ENCODE measurements around the gene CCDC33.

Gene CCDC33

GRCh38 chr15:74200871-74201419 lies 35.2 kb upstream of the CCDC33 start (continued):
- TF ChIP-seq, protein P1, sequence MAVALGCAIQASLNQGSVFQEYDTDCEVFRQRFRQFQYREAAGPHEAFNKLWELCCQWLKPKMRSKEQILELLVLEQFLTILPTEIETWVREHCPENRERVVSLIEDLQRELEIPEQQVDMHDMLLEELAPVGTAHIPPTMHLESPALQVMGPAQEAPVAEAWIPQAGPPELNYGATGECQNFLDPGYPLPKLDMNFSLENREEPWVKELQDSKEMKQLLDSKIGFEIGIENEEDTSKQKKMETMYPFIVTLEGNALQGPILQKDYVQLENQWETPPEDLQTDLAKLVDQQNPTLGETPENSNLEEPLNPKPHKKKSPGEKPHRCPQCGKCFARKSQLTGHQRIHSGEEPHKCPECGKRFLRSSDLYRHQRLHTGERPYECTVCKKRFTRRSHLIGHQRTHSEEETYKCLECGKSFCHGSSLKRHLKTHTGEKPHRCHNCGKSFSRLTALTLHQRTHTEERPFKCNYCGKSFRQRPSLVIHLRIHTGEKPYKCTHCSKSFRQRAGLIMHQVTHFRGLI (tag by site-specific recombination; IDR thresholded peaks at IDR 0.05) = 0 out of 2 replicates have a peak, but pooled peaks have one; percentile 19
- TF ChIP-seq ZNF248 (tag by site-specific recombination; IDR thresholded peaks at IDR 0.05) = no peak
- TF ChIP-seq ZNF580 (tag by site-specific recombination; IDR thresholded peaks at IDR 0.05) = no peak
- TF ChIP-seq ZNF747 (tag by site-specific recombination; IDR thresholded peaks at IDR 0.05) = no peak
- no peak for TF ChIP-seq ZNF214 (tag by site-specific recombination; IDR thresholded peaks at IDR 0.05; ENCODE audit: borderline replicate concordance)
- TF ChIP-seq PRDM1 (tag by site-specific recombination; IDR thresholded peaks at IDR 0.05) = no peak
- TF ChIP-seq SP7 (tag by site-specific recombination; IDR thresholded peaks at IDR 0.05) = no peak
- TF ChIP-seq SCRT2 (tag by site-specific recombination; IDR thresholded peaks at IDR 0.05) = no peak
- TF ChIP-seq ZNF140 (tag by site-specific recombination; IDR thresholded peaks at IDR 0.05) = no peak
- TF ChIP-seq ZNF561 (tag by site-specific recombination; IDR thresholded peaks at IDR 0.05; ENCODE audit: borderline replicate concordance) = no peak
- no peak for TF ChIP-seq ZNF837 (tag by site-specific recombination; IDR thresholded peaks at IDR 0.05)
- no peak for TF ChIP-seq ZNF324 (tag by site-specific recombination; IDR thresholded peaks at IDR 0.05)
- 0 out of 2 replicates have a peak, but pooled peaks have one; percentile 26 for TF ChIP-seq KLF1 (tag by site-specific recombination; IDR thresholded peaks at IDR 0.05)
- TF ChIP-seq ZNF571 (tag by site-specific recombination; IDR thresholded peaks at IDR 0.05) = no peak
- TF ChIP-seq ZBTB44 (tag by site-specific recombination; IDR thresholded peaks at IDR 0.05) = no peak
- no peak for TF ChIP-seq ZFP37 (tag by site-specific recombination; IDR thresholded peaks at IDR 0.05)

DNA sequence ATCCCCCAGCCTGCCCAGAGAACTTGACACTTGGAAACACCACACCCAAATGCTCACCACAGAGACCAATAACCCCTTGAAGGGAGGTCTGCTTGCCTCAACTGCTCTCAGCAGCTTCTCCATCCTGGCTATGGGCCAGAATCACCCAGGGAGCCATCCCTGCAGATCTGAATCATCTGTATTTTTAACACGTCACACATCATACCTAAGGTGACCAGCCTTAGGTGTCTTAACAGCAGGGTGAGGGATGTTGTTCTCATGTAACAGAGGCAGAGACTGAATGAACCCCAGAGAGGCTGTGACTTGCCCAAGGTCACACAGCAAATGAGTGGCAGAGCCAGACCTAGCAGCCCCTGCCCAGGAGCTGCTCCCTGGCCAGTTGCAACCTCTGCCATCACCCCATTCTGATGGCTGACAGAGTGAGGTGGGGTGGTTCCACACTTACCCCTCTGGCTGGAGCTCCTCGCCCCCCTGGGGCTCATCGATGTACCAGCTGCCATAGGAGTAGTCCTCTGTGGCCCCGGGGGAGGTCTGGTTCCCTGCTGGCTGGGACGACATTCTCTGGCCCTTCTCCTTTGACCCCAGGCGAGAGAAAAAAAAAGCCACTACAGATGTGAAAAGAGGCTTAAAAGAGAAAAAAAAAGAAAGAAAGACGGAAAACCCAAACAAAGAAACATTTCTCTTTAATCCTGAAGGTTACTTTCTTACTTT lies 34.3 kb upstream of the CCDC33 start:
- H3K4me1 ChIP-seq (ENCODE audit: control insufficient read depth, insufficient read depth, low read length) = peaks cover 43% of the 10 kb centered on the region
- H3K4me3 ChIP-seq (ENCODE audit: low read depth, low read length) = no peak overlapping the region
- CTCF ChIA-PET = interaction anchor here (0.6 to 3.5 kb wide), 14 partner anchors 10 to 230 kb away, joined by 3 to 22 read pairs (median 4); no protein-coding TSS in a partner anchor
- H3K9me3 ChIP-seq (ENCODE audit: control insufficient read depth, insufficient read depth, low read depth, low read length) = no peaks in the 10 kb centered on the region
- POLR2A ChIA-PET = interaction anchor here (1.0 to 3.1 kb wide), 9 partner anchors 8 to 80 kb away, joined by 3 to 21 read pairs (median 6); partner anchors contain the start of gene ISLR2
- H3K36me3 ChIP-seq (ENCODE audit: control insufficient read depth in 2 of 2, insufficient read depth in 1 of 2, low read length in 2 of 2) = no peaks in the 10 kb centered on the region
- peak overlapping the region; percentile 78; the same call in 1 of the 2 replicates for H3K27ac ChIP-seq (ENCODE audit: extremely low read depth, low read depth, low read length)
- no peak for TF ChIP-seq ZNF248 (tag by site-specific recombination; IDR thresholded peaks at IDR 0.05)
- no peak for TF ChIP-seq ZNF2 (tag by site-specific recombination; IDR thresholded peaks at IDR 0.05)
- no peak for TF ChIP-seq HOXA7 (CRISPR knock-in tag; IDR thresholded peaks at IDR 0.05; ENCODE audit: borderline replicate concordance)
- TF ChIP-seq ZIC2 (tag by site-specific recombination; IDR thresholded peaks at IDR 0.05) = peak; percentile 70; the same call in 1 of the 2 replicates
- TF ChIP-seq ZNF24 (tag by site-specific recombination; IDR thresholded peaks at IDR 0.05) = peak; percentile 28; the same call in 1 of the 2 replicates
- TF ChIP-seq ZNF354C (tag by site-specific recombination; IDR thresholded peaks at IDR 0.05; ENCODE audit: borderline replicate concordance, low read depth) = no peak
- TF ChIP-seq ZNF394 (tag by site-specific recombination; IDR thresholded peaks at IDR 0.05; ENCODE audit: borderline replicate concordance) = peak; percentile 42; the same call in 1 of the 2 replicates
- 0 out of 2 replicates have a peak, but pooled peaks have one; percentile 32 for TF ChIP-seq PRDM1 (tag by site-specific recombination; IDR thresholded peaks at IDR 0.05)
- TF ChIP-seq KLF16 (tag by site-specific recombination; IDR thresholded peaks at IDR 0.05) = no peak
- TF ChIP-seq, protein P2, sequence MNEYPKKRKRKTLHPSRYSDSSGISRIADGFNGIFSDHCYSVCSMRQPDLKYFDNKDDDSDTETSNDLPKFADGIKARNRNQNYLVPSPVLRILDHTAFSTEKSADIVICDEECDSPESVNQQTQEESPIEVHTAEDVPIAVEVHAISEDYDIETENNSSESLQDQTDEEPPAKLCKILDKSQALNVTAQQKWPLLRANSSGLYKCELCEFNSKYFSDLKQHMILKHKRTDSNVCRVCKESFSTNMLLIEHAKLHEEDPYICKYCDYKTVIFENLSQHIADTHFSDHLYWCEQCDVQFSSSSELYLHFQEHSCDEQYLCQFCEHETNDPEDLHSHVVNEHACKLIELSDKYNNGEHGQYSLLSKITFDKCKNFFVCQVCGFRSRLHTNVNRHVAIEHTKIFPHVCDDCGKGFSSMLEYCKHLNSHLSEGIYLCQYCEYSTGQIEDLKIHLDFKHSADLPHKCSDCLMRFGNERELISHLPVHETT (tag by site-specific recombination; IDR thresholded peaks at IDR 0.05) = no peak
- TF ChIP-seq ZNF585B (tag by site-specific recombination; IDR thresholded peaks at IDR 0.05) = no peak
- no peak for TF ChIP-seq ZNF433 (tag by site-specific recombination; IDR thresholded peaks at IDR 0.05; ENCODE audit: low read depth)
- TF ChIP-seq, protein P3, sequence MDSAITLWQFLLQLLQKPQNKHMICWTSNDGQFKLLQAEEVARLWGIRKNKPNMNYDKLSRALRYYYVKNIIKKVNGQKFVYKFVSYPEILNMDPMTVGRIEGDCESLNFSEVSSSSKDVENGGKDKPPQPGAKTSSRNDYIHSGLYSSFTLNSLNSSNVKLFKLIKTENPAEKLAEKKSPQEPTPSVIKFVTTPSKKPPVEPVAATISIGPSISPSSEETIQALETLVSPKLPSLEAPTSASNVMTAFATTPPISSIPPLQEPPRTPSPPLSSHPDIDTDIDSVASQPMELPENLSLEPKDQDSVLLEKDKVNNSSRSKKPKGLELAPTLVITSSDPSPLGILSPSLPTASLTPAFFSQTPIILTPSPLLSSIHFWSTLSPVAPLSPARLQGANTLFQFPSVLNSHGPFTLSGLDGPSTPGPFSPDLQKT (IDR thresholded peaks at IDR 0.05; ENCODE audit: borderline replicate concordance, low read depth, low read length) = no peak
- TF ChIP-seq GLIS1 (tag by site-specific recombination; IDR thresholded peaks at IDR 0.05) = peak; percentile 78
